ENCODE data around the gene CSTB. TPM values are rescaled to one million over a fixed set of nuclear protein-coding genes. Genes with fewer than 3 reads are reported as not detected.

The CSTB gene
- total RNA-seq, 1 experiment from 2014 or later = 40.7 TPM

- peaks cover 14% of the 10 kb centered on the region; the same call in 1 of the 2 replicates for H3K79me2 ChIP-seq (ENCODE audit: insufficient read depth, low read length)
- WGBS (ENCODE audit: extremely low coverage, insufficient read length, low lambda C conversion rate) = no CpG with 5 or more reads among the region's 12 CpGs
- no peak overlapping the region for H2AFZ ChIP-seq (ENCODE audit: low read length)
Measured at GRCh38 chr21:43794311-43794710, 18.2 kb upstream of the CSTB start.

More at GRCh38 chr21:43794311-43794710, 18.2 kb upstream of the CSTB start:
- H3K23ac ChIP-seq (ENCODE audit: insufficient read length, low read depth, low read length) = no peak overlapping the region
- no peak overlapping the region for H2AK5ac ChIP-seq (ENCODE audit: insufficient read length, low read length)
- peaks cover 4% of the 10 kb centered on the region for H3K79me1 ChIP-seq (ENCODE audit: insufficient read depth, low read depth, low read length, poor library complexity, severe bottlenecking)
- no peaks in the 10 kb centered on the region for H3K27me3 ChIP-seq (ENCODE audit: insufficient read depth, low read length)
- H2BK15ac ChIP-seq (ENCODE audit: low read depth, low read length) = no peak overlapping the region
- H3T11ph ChIP-seq (ENCODE audit: low read length) = no peak overlapping the region
- no peak for TF ChIP-seq CTCF (conservative IDR thresholded peaks at IDR 0.05)
- H2BK120ac ChIP-seq (ENCODE audit: low read depth, low read length, poor library complexity, severe bottlenecking) = no peak overlapping the region
- H2BK20ac ChIP-seq (ENCODE audit: low read depth, low read length, poor library complexity, severe bottlenecking) = no peak overlapping the region
- no peak overlapping the region for H3K18ac ChIP-seq (ENCODE audit: insufficient read length, low read depth, low read length)
- H4K91ac ChIP-seq (ENCODE audit: insufficient read length, low read depth, low read length) = no peak overlapping the region
- peaks cover 3% of the 10 kb centered on the region in 2 experiments; a peak in 2 of 5 replicates for H3K9me3 Mint-ChIP-seq
- H3K27ac Mint-ChIP-seq = no peak overlapping the region
- H4K5ac ChIP-seq (ENCODE audit: insufficient read length, low read depth, low read length) = no peak overlapping the region
- no peak overlapping the region for H3K4me2 ChIP-seq (ENCODE audit: insufficient read depth, insufficient read length, low read length)
- no peaks in the 10 kb centered on the region for H3K9me3 ChIP-seq (ENCODE audit: control insufficient read depth, low read depth, low read length)
- H3K56ac ChIP-seq (ENCODE audit: insufficient read length, low read depth, low read length) = no peak overlapping the region
- no peak overlapping the region for H2BK12ac ChIP-seq (ENCODE audit: insufficient read length, low read depth, low read length)
- no peak overlapping the region for H2BK5ac ChIP-seq (ENCODE audit: insufficient read length, low read length)
- peaks cover 65 to 93% (median 86%) of the 10 kb centered on the region in 3 experiments for H3K36me3 Mint-ChIP-seq (ENCODE audit: insufficient read depth in 1 of 3, low read depth in 3 of 3)
- no peak overlapping the region for H3K14ac ChIP-seq (ENCODE audit: insufficient read depth, low read length)
- H3K9ac ChIP-seq (ENCODE audit: extremely low read depth, insufficient read length, low read length) = no peak overlapping the region
- no peak for DNase-seq
- H3K4me3 Mint-ChIP-seq = no peak overlapping the region
- no peaks in the 10 kb centered on the region for H4K20me1 ChIP-seq (ENCODE audit: control insufficient read depth, insufficient read depth, insufficient read length)
- H3K27me3 Mint-ChIP-seq (ENCODE audit: low read depth) = no peaks in the 10 kb centered on the region
- peaks cover 3 to 11% of the 10 kb centered on the region in 2 experiments for H3K4me1 Mint-ChIP-seq
- peaks cover 6% of the 10 kb centered on the region for H3K23me2 ChIP-seq (ENCODE audit: insufficient read length, low read depth, low read length, poor library complexity, severe bottlenecking)
- H3K27ac ChIP-seq (ENCODE audit: insufficient read length, low read depth, low read length) = no peak overlapping the region
- no peak overlapping the region for H3K4ac ChIP-seq (ENCODE audit: low read depth, low read length)
- H4K8ac ChIP-seq (replicated peaks; ENCODE audit: insufficient read length, low read depth, low read length) = no peak overlapping the region
- H3K4me1 ChIP-seq (ENCODE audit: insufficient read depth, low read length) = no peaks in the 10 kb centered on the region
